ENCODE results near the gene TFDP2.
A peak's percentile ranks its signal among the peaks of the same experiment; 100 is the strongest.
"Not testable (repeated sequence)": the region's sequence is repeated elsewhere in the genome, so short reads cannot be mapped to it uniquely, and the experiment has no call there.

The TFDP2 gene

GRCh38 chr3:142148792-142149672 lies at the start of gene TFDP2:
TSS of gene TFDP2 (minus strand) at chr3:142149544. CDS start at chr3:142101749, 47,795 bp downstream.
- peak; percentile 59 to 67 (median 64) for DNase-seq (ENCODE audit: low read depth in 3 of 3)

GRCh38 chr3:142188846-142189245 lies 39.5 kb upstream of the TFDP2 start:
- no peak for DNase-seq (ENCODE audit: low read depth in 3 of 3)

- DNase-seq (ENCODE audit: low read depth in 3 of 3), result no peak
These were observed 31.5 kb upstream of the TFDP2 start for GRCh38 chr3:142180761-142181362.

- no peak for DNase-seq (ENCODE audit: low read depth in 3 of 3)
These were observed 26.1 kb upstream of the TFDP2 start for GRCh38 chr3:142175478-142175877.

GRCh38 chr3:142174559-142174958 lies 25.2 kb upstream of the TFDP2 start:
- no peak for DNase-seq (ENCODE audit: low read depth in 3 of 3)

- DNase-seq (ENCODE audit: low read depth in 3 of 3), result no peak
These were observed 19.2 kb upstream of the TFDP2 start for GRCh38 chr3:142168514-142168913.

- DNase-seq (ENCODE audit: low read depth in 3 of 3), result no peak
These were observed 15.8 kb upstream of the TFDP2 start for GRCh38 chr3:142165194-142165593.

GRCh38 chr3:142159083-142159740 lies 9.9 kb upstream of the TFDP2 start:
- no peak for DNase-seq (ENCODE audit: low read depth in 3 of 3)

GRCh38 chr3:142154186-142154585 lies 4.8 kb upstream of the TFDP2 start:
- DNase-seq (ENCODE audit: low read depth in 3 of 3), result no peak

- DNase-seq (ENCODE audit: low read depth in 3 of 3), result no peak
These were observed 3.0 kb upstream of the TFDP2 start for GRCh38 chr3:142152384-142152783.

GRCh38 chr3:142151828-142152227 lies 2.5 kb upstream of the TFDP2 start:
- no peak for DNase-seq (ENCODE audit: low read depth in 3 of 3)

GRCh38 chr3:142151240-142151639 lies 1.9 kb upstream of the TFDP2 start:
- no peak for DNase-seq (ENCODE audit: low read depth in 3 of 3)

GRCh38 chr3:142150271-142150670 lies 927 bp upstream of the TFDP2 start:
- no peak for DNase-seq (ENCODE audit: low read depth in 3 of 3)

- no peak for DNase-seq (ENCODE audit: low read depth in 3 of 3)
These were observed 289 bp upstream of the TFDP2 start for GRCh38 chr3:142149673-142149992.

GRCh38 chr3:142148044-142148791 lies 1.1 kb downstream of the TFDP2 start:
- no peak for DNase-seq (ENCODE audit: low read depth in 3 of 3)

GRCh38 chr3:142144587-142144986 lies 4.8 kb downstream of the TFDP2 start:
- not testable (repeated sequence) for DNase-seq (ENCODE audit: low read depth in 3 of 3)

- not testable (repeated sequence) for DNase-seq (ENCODE audit: low read depth in 3 of 3)
These were observed 8.6 kb downstream of the TFDP2 start for GRCh38 chr3:142140608-142141285.

- not testable (repeated sequence) for DNase-seq (ENCODE audit: low read depth in 3 of 3)
These were observed 12.3 kb downstream of the TFDP2 start for GRCh38 chr3:142137089-142137488.

- DNase-seq (ENCODE audit: low read depth in 3 of 3), result no peak
These were observed 14.5 kb downstream of the TFDP2 start for GRCh38 chr3:142134799-142135325.

- DNase-seq (ENCODE audit: low read depth in 3 of 3), result no peak
These were observed 19.7 kb downstream of the TFDP2 start for GRCh38 chr3:142129516-142130171.
